Activated CD4-positive, alpha-beta T cell treated with anti-CD3 and anti-CD28 coated beads for 36 hours (primary cell): ENCODE measurements around the gene DUOX1. TPM values are rescaled to one million over a fixed set of nuclear protein-coding genes. Genes with fewer than 3 reads are reported as not detected.

Source experiments
- ATAC-seq: fragments of 200-7000 bp; cut with Tn5 transposase; one replicate; pipeline ENCODE4 v1.10.0; 2021; ENCODE audit warnings: mild to moderate bottlenecking, moderate library complexity
- CTCF ChIA-PET: fragments of 350-600 bp; sonication (Branson Sonifier 250); formaldehyde crosslinking; loops from one replicate; lab custom pipeline; 2021; ENCODE audit warnings: antibody characterized with exemption; lab: Charles Lee
- POLR2A ChIA-PET: fragments of 350-600 bp; sonication (Branson Sonifier 250); formaldehyde crosslinking; loops from one replicate; lab custom pipeline; 2021; ENCODE audit warnings: antibody characterized with exemption, inconsistent platforms; lab: Charles Lee
- DNase-seq: peaks from one replicate; pipeline ENCODE4 v3.0.0-alpha.2; 2020
- H3K27ac Mint-ChIP-seq: one replicate; pipeline ENCODE4 v1.8.0; 2021; ENCODE audit warnings: mixed read lengths
- H3K27me3 Mint-ChIP-seq: one replicate; pipeline ENCODE4 v1.8.0; 2021; ENCODE audit warnings: mixed read lengths
- H3K36me3 Mint-ChIP-seq: one replicate; pipeline ENCODE4 v1.8.0; 2021; ENCODE audit warnings: low read depth, mixed read lengths
- H3K4me1 Mint-ChIP-seq: one replicate; pipeline ENCODE4 v1.8.0; 2021; ENCODE audit warnings: mixed read lengths
- H3K4me3 Mint-ChIP-seq: one replicate; pipeline ENCODE4 v1.8.0; 2021; ENCODE audit warnings: mild to moderate bottlenecking, moderate library complexity, mixed read lengths
- H3K9me3 Mint-ChIP-seq: one replicate; pipeline ENCODE4 v1.8.0; 2021; ENCODE audit warnings: low read depth, mixed read lengths
- intact Hi-C, 2 experiments: fragments of 100-400 bp; cut with DNase I in 1 of 2; cut with micrococcal nuclease in 1 of 2; formaldehyde crosslinking; loops; one replicate each; pipeline versions ENCODE4 v1.14.2 to v1.15.1; 2022 to 2024; cut with DNase I, micrococcal nuclease
- total RNA-seq, 2 experiments: library from RNA; stranded (reverse); gene quantifications; one replicate each; pipeline ENCODE4 v1.2.3, GENCODE V29; 2021

Gene DUOX1
- total RNA-seq, 2 experiments from 2014 or later: 0.07 to 0.11 TPM

DNA sequence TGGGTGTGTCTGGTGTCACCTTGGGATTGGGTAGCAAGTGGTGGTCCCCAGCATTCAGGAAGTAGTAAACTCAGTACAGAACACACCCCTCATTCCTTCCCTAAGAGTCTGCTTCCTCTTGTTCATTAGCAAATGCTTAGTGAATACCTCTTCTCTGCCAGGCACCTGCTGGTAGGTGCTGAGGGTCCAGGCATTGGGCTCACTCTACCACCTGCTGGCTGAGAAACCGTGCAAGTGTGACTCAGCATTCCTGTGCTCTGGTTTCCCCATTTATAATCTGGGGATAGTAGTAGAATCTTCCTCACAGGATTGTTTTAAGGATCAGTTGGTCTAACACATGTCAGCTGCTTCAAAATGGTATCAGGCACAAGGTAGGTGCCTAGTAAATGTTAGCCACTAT lies 53.2 kb downstream of the DUOX1 start:
- ATAC-seq: no peak
- intact Hi-C loops: loop anchor here in 1 of 2 experiments (10.0 kb wide), 1 partner anchor 898 kb away; the partner anchor contains the start of gene GOLM2
- Mint-ChIP-seq H3K9me3 (no peaks in the 10 kb centered on the region), H3K27me3 (no peaks in the 10 kb centered on the region), H3K4me1 (peaks cover 31% of the 10 kb centered on the region), H3K27ac (peak overlapping the region; percentile 27), H3K36me3 (no peaks in the 10 kb centered on the region), H3K4me3 (no peak overlapping the region)
- ChIA-PET CTCF (no interaction called here), POLR2A (no interaction called here)
- no peak for DNase-seq

DNA sequence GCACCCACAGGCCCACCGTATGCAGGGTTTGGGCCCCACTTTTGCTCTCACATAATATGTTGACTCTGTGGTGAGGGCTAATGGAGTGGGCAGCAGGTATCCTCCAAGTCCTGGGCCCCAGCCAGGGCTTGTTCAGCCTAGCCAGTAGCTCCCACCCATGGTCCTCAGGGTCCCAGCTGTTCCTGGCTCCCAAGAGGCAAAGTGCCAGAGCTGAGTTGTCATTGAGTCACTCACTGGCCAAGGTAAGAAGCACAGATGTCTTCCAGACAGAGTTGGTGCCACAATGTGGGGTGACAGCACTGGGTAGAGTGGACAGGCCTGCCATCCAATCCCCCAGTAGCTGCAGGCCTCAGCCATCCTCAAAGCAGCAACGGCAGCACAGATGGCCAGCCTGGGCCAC lies 53.7 kb downstream of the DUOX1 start:
- CTCF ChIA-PET: interaction anchor here (0.6 kb wide), 1 partner anchor 42 kb away, joined by 4 read pairs; no protein-coding TSS in a partner anchor
- no peak overlapping the region for H3K27ac Mint-ChIP-seq

DNA sequence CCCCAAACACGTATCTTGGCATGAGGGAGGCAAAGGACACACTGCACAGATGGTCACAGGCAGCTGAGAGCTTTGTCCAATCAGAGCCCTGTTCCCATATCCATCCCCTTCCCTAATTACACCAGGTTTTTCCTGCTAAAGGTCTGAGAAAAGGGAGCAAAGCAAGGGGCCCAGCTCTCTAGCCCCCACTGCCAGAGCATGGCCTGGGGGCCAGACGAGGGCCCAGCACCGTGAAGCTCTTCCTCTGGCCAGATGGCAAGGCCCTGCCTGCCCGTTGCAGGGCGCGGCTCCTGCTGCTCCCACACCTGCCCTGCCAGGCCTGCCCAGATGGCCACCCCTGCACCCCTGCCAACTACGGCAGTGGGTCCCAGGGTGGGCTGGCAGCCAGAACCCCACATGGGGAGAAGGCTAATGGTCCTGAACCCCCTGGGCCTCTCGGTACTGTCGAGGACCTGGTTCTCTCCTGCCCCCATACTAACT lies 54.8 kb downstream of the DUOX1 start:
- intact Hi-C loops: loop anchor here in 1 of 2 experiments (10.0 kb wide), 1 partner anchor 900 kb away; the partner anchor contains the start of gene GOLM2
- H3K27ac Mint-ChIP-seq: no peak overlapping the region
- POLR2A ChIA-PET: interaction anchor here (0.6 to 1.1 kb wide), 3 partner anchors 18 to 405 kb away, joined by 3 read pairs; no protein-coding TSS in a partner anchor

More for the DNA sequence above, 53.7 kb downstream of the DUOX1 start:
- H3K27me3 Mint-ChIP-seq: no peaks in the 10 kb centered on the region
- ATAC-seq (no peak), DNase-seq (no peak)
- H3K4me3 Mint-ChIP-seq: no peak overlapping the region
- intact Hi-C loops: loop anchor here in 1 of 2 experiments (10.0 kb wide), 1 partner anchor 899 kb away; the partner anchor contains the start of gene GOLM2
- POLR2A ChIA-PET: no interaction called here
- peaks cover 2% of the 10 kb centered on the region for H3K36me3 Mint-ChIP-seq
- no peaks in the 10 kb centered on the region for H3K9me3 Mint-ChIP-seq
- H3K4me1 Mint-ChIP-seq: peaks cover 35% of the 10 kb centered on the region

DNA sequence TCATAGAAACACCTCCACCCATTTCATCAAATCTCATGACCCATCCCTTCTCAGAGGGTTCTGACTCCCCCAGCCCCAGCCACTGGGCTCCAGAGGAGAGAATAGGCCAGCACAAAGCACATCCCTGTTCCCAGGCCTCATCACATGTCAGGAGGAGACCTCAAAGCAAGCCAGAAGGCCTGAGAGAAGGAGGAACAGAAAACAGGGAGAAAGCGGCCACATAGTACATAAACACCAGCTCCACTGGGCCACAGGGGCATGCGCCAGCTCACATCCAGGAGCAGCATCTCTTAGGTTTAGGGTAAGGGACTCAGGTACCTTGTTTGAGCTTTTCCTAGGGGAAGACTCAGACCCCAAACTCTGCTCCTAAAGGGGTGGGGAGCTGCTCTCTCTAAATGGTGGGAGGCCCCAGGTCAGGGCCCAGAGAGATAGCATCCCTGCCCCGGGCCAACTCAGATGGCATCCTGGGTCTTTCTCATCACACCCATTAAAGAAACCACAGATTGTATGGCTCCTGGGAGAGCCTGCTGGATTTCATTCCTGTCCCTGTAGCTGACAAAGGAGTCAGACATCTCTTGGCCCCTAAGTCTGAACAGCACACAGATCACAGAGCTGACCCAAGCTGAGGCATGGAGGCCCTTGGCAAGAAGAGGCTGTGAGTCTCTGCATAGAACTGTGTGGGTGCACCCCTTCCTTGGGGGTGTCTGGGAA lies 55.4 kb downstream of the DUOX1 start:
- H3K27ac Mint-ChIP-seq: no peak overlapping the region
- peaks cover 33% of the 10 kb centered on the region for H3K4me1 Mint-ChIP-seq
- CTCF ChIA-PET: interaction anchor here (0.6 to 4.1 kb wide), 6 partner anchors 8 to 657 kb away, joined by 3 to 20 read pairs (median 11); no protein-coding TSS in a partner anchor
- intact Hi-C loops: loop anchor here in 1 of 2 experiments (10.0 kb wide), 1 partner anchor 900 kb away; the partner anchor contains the start of gene GOLM2
- H3K4me3 Mint-ChIP-seq: peak overlapping the region; percentile 80
- ATAC-seq (no peak), DNase-seq (no peak)
- no peaks in the 10 kb centered on the region for H3K27me3 Mint-ChIP-seq
- POLR2A ChIA-PET: interaction anchor here (1.1 to 2.0 kb wide), 2 partner anchors 18 to 22 kb away, joined by 3 to 6 read pairs; no protein-coding TSS in a partner anchor
- H3K36me3 Mint-ChIP-seq: peaks cover 3% of the 10 kb centered on the region
- H3K9me3 Mint-ChIP-seq: no peaks in the 10 kb centered on the region

More for the DNA sequence above, 54.8 kb downstream of the DUOX1 start:
- CTCF ChIA-PET: interaction anchor here (0.5 to 4.1 kb wide), 7 partner anchors 13 to 657 kb away, joined by 3 to 20 read pairs (median 6); no protein-coding TSS in a partner anchor
- Mint-ChIP-seq H3K27me3 (no peaks in the 10 kb centered on the region), H3K4me3 (no peak overlapping the region), H3K9me3 (no peaks in the 10 kb centered on the region), H3K4me1 (peaks cover 37% of the 10 kb centered on the region), H3K36me3 (peaks cover 3% of the 10 kb centered on the region)
- no peak for ATAC-seq
- DNase-seq: no peak

DNA sequence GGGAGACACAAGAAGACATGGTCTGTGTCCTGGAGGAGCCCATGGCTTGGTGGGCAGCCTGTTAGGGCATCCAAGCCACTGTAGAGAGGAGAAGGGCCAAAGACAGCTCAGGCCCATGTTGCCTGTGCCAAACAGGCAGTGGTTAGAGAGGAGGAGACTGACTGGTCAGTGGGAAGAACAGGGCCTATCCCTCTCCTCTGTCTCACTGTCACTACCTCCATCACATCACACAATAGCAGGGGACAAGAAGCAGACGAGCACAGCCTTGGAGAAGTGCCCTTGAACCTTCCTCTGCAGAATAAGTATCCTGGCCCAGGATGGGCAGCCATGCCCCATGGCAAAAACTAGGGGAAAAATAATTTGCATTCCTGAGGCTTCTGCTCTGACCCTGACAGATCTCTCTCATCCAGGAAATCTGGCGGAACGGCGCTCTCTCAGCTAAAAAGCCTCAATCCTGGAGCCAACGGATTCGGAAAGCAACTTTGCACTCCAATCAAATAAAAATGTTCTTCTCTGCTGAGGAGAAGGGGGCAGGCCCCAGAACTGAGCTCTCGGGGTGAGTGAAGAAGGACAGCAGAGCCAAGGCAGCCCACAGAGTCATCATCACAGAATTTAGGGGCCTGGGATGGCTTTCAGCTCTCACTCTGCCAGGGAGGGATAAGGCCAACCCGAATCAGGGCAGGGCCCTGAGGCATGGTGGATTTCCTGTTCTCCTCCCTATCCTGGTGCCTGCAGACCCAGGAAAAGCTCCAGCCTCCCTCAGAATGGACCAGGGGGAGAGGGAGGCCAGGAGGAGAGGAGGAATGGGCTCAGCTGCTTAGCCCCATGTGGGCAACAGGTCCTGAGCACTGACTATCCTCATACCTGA lies 56.3 kb downstream of the DUOX1 start:
- Mint-ChIP-seq H3K27ac (peak overlapping the region; percentile 42), H3K9me3 (no peaks in the 10 kb centered on the region), H3K4me3 (peak overlapping the region; percentile 80), H3K27me3 (no peaks in the 10 kb centered on the region), H3K4me1 (peaks cover 28% of the 10 kb centered on the region), H3K36me3 (peaks cover 3% of the 10 kb centered on the region)
- intact Hi-C loops: loop anchor here in 1 of 2 experiments (10.0 kb wide), 1 partner anchor 901 kb away; the partner anchor contains the start of gene GOLM2
- POLR2A ChIA-PET: interaction anchor here (1.1 to 2.0 kb wide), 3 partner anchors 18 to 23 kb away, joined by 3 to 6 read pairs (median 4); no protein-coding TSS in a partner anchor
- DNase-seq (no peak), ATAC-seq (no peak)
- CTCF ChIA-PET: interaction anchor here (0.5 to 4.1 kb wide), 10 partner anchors 9 to 275 kb away, joined by 3 to 20 read pairs (median 6); a partner anchor contains a TSS

DNA sequence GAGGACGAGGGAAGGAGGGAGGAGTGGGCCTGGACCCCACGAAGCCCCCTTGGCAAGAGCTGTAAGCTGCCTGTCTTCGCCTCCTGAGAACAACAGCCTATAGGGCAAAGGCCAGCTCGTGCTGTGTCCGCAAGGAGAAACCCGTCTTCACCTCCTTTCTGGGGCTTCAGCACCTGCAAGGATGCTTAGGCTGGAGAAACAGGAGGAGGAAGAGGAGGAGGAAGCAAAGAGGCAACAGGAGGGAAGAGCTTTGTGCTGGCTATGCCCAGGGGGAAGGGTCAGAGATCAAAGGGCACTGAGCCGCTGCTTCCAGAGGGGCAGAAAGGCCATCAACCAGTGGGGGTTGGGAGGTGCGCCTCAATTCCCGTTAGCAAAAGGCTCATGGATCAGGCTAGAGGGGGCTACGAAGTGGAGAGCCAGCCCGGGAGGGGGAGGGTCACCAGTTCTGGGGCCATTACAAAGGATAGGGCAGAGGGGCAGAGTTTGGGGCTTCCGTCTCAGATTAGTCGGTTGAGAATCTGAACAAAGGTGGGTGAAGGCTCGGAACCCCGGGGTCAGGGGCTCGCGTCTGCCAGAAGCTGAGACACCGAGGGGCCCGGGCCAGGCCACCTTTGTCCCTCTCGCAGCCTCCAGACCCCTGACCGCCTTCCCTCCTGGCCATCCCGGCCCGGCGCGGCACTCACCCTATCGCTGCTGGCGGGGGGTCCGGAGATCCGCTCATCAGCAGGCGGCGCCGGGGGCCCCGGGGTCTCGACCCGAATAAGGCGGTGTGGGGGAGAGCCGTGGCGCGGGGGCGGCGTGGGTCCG lies 57.2 kb downstream of the DUOX1 start:
- H3K36me3 Mint-ChIP-seq: peaks cover 3% of the 10 kb centered on the region
- H3K27me3 Mint-ChIP-seq: no peaks in the 10 kb centered on the region
- ChIA-PET POLR2A (interaction anchor here (1.1 to 2.0 kb wide), 5 partner anchors 11 to 24 kb away, joined by 3 to 15 read pairs (median 4); no protein-coding TSS in a partner anchor), CTCF (interaction anchor here (0.5 to 4.1 kb wide), 9 partner anchors 10 to 215 kb away, joined by 3 to 20 read pairs (median 6); a partner anchor contains a TSS)
- peak overlapping the region; percentile 80 for H3K4me3 Mint-ChIP-seq
- H3K4me1 Mint-ChIP-seq: peaks cover 28% of the 10 kb centered on the region
- ATAC-seq (no peak), DNase-seq (no peak)
- H3K27ac Mint-ChIP-seq: peak overlapping the region; percentile 67
- H3K9me3 Mint-ChIP-seq: no peaks in the 10 kb centered on the region
- intact Hi-C loops: loop anchor here in 1 of 2 experiments (10.0 kb wide), 1 partner anchor 902 kb away; the partner anchor contains the start of gene GOLM2

DNA sequence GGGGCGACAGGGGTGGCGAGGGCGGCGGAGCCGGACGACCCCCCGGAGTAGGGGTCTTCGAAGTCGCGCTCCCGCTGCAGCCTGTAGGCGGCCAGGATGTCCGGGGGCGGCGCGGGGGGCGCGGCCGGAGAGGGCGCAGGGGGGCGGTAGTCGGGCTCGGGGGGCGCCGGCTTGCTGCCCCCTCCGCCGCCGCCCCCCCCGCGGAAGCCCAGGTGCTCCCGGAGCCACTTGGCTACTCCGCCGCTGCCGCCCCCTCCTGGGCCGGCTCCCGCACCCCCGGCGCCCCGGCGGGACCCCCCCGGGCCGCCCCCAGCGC lies 57.7 kb downstream of the DUOX1 start:
- peaks cover 3% of the 10 kb centered on the region for H3K36me3 Mint-ChIP-seq
- ATAC-seq (no peak), DNase-seq (no peak)
- H3K27me3 Mint-ChIP-seq: no peaks in the 10 kb centered on the region
- POLR2A ChIA-PET: interaction anchor here (0.6 to 1.2 kb wide), 7 partner anchors 11 to 400 kb away, joined by 3 to 15 read pairs (median 4); a partner anchor contains a TSS
- intact Hi-C loops: loop anchor here in 1 of 2 experiments (10.0 kb wide), 1 partner anchor 903 kb away; the partner anchor contains the start of gene GOLM2
- no peak overlapping the region for H3K4me3 Mint-ChIP-seq
- no peaks in the 10 kb centered on the region for H3K9me3 Mint-ChIP-seq
- no peak overlapping the region for H3K27ac Mint-ChIP-seq
- H3K4me1 Mint-ChIP-seq: peaks cover 28% of the 10 kb centered on the region
- CTCF ChIA-PET: interaction anchor here (0.6 to 4.1 kb wide), 6 partner anchors 10 to 272 kb away, joined by 3 to 20 read pairs (median 4); no protein-coding TSS in a partner anchor

DNA sequence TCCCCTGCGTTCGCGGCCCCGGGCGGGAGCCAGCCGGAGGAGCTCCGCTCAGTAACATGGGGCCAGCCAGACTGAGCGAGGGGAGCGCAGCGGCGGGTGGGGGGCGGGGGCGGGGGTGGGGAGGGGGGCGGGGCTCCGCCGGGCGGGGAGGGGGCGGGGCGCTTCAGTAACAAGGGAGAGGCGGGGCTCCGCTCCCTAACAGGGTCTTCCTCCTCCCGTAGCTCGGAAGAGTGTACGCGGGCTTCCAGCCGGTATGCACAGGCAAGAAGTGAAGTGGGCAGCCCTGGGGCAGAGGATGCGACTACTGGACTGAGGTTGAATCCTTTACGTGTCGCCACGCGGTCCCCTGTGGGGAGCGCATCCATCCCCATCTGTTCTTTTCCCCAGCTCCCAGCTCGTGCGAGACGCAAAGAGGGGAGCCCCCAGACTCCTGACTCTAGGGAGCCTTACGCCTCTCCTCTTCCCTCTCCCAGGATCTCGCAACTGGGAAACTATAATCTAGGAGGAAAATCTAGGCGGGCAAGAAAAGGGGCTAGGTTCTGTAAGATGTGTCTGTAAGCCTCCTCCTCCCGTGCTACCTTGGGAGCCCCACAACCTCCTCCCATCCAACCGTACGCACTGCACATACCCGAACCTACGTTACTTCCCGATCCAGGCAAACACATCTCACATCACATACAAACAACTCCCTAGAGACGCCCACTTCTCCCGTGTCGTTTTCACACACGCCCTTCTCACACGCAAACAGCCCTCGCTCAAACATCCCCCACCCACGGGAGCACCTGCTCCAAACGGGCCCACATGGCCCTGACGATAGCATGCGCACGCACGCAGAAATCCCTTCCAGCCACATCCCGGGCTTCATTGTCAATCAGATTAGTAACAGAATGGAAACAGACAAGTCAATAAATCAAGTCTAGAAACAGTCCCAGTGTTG lies 58.4 kb downstream of the DUOX1 start, which contains the start of gene SHF:
Gene SHF, minus strand, starts transcription at position 73 of the 937 bp plus-strand sequence. Its CDS starts 15 bp downstream, at position 58.
- ATAC-seq (peak; percentile 82), DNase-seq (peak; percentile 90)
- peaks cover 28% of the 10 kb centered on the region for H3K4me1 Mint-ChIP-seq
- no peaks in the 10 kb centered on the region for H3K27me3 Mint-ChIP-seq
- no peaks in the 10 kb centered on the region for H3K9me3 Mint-ChIP-seq
- ChIA-PET POLR2A (interaction anchor here (0.5 to 1.2 kb wide), 8 partner anchors 9 to 400 kb away, joined by 3 to 15 read pairs (median 4); a partner anchor contains a TSS), CTCF (interaction anchor here (0.6 to 4.1 kb wide), 6 partner anchors 9 to 271 kb away, joined by 3 to 20 read pairs (median 4); no protein-coding TSS in a partner anchor)
- peak within 1 kb of the TSS; percentile 85 for H3K4me3 Mint-ChIP-seq
- peaks cover 3% of the 10 kb centered on the region for H3K36me3 Mint-ChIP-seq
- H3K27ac Mint-ChIP-seq: peak within 1 kb of the TSS; percentile 98
- intact Hi-C loops: loop anchor here (1.0 to 10.0 kb wide), 6 partner anchors 10 to 903 kb away; partner anchors contain the start of gene GOLM2 (in 1 of the 2)

DNA sequence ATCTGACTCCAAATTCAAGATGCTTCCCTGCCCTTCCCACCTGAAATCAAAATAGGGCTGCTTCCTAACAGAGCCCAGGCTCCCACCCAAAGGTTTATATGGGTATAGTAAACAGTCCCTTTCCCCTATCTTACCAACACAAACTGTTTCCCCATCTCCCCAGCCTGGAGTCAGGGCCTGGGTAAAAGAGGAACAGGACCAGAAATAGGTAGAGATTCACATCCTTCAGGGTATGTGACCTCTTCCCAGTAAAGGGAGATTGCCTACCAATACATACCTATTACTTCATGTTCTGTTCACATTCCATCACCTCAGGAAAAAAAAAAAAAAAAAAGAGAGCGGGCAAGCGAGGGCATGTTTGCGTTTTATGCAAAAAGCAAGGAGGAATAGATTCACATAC lies 67.7 kb downstream of the DUOX1 start:
- Mint-ChIP-seq H3K4me3 (no peak overlapping the region), H3K36me3 (no peaks in the 10 kb centered on the region), H3K27me3 (no peaks in the 10 kb centered on the region), H3K9me3 (no peaks in the 10 kb centered on the region), H3K27ac (peak overlapping the region; percentile 89), H3K4me1 (peaks cover 14% of the 10 kb centered on the region)
- DNase-seq: no peak
- POLR2A ChIA-PET: interaction anchor here (0.6 to 1.3 kb wide), 5 partner anchors 10 to 389 kb away, joined by 3 to 15 read pairs (median 3); partner anchors contain the start of gene SHF
- ATAC-seq: no peak
- intact Hi-C loops: loop anchor here in 1 of 2 experiments (5.0 kb wide), 2 partner anchors 470 to 1450 kb away; partner anchors contain the start of gene PDIA3
- CTCF ChIA-PET: interaction anchor here (0.7 to 2.6 kb wide), 18 partner anchors 8 to 260 kb away, joined by 3 to 20 read pairs (median 4); partner anchors contain the start of gene SHF
